ENCODE results near the gene ADD1.

Gene ADD1

GRCh38 chr4:2932951-2933565, 89.4 kb downstream of the ADD1 start:
- DNase-seq (ENCODE audit: low read depth), result no peak
- no peak for TF ChIP-seq CTCF (conservative IDR thresholded peaks at IDR 0.05; ENCODE audit: low read depth, low read length)
- H3K4me3 ChIP-seq (ENCODE audit: low read depth, low read length), result peak overlapping the region; percentile 89

- H3K4me3 ChIP-seq (ENCODE audit: low read depth, low read length), result peak overlapping the region; percentile 89
- no peak for TF ChIP-seq CTCF (conservative IDR thresholded peaks at IDR 0.05; ENCODE audit: low read depth, low read length)
- no peak for DNase-seq (ENCODE audit: low read depth)
Measured at GRCh38 chr4:2933566-2934076, 90.0 kb downstream of the ADD1 start.

DNA sequence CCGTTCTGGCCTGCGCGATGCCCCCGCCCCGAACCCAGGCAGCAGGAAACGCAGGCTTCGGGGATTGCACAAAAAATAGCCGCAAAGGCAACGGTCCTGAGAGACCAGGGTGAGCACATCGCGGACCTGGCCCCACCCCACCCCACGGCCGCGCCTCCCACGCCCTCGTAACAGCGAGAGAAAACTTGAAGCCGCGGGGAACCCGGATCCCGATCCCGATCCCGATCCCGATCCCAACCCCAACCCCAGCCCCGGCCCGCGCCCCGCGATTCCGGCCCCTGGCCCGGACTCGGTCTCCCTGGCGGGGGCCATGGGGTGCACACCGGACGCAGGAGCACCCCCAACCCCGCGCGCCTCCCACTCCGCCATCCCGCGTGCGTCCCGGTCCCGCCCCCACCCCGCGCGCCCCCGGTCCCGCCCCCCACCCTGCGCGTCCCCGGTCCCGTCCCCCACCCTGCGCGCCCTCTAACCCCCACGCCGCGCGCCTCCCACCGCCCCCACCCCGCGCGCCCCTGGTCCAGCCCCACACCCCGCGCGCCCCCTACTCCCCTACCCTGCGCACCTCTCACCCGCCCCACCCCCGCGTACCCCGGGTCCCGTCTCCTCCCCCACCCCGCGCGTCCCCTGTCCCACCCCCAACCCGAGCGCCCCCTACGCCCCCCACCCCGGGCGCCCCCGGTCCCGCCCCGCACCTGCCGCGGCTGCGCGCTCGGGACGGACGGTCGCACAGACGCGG, 90.6 kb downstream of the ADD1 start:
- DNase-seq (ENCODE audit: low read depth), result peak; percentile 49
- no peak for TF ChIP-seq CTCF (conservative IDR thresholded peaks at IDR 0.05; ENCODE audit: low read depth, low read length)
- H3K4me3 ChIP-seq (ENCODE audit: low read depth, low read length), result peak overlapping the region; percentile 89

DNA sequence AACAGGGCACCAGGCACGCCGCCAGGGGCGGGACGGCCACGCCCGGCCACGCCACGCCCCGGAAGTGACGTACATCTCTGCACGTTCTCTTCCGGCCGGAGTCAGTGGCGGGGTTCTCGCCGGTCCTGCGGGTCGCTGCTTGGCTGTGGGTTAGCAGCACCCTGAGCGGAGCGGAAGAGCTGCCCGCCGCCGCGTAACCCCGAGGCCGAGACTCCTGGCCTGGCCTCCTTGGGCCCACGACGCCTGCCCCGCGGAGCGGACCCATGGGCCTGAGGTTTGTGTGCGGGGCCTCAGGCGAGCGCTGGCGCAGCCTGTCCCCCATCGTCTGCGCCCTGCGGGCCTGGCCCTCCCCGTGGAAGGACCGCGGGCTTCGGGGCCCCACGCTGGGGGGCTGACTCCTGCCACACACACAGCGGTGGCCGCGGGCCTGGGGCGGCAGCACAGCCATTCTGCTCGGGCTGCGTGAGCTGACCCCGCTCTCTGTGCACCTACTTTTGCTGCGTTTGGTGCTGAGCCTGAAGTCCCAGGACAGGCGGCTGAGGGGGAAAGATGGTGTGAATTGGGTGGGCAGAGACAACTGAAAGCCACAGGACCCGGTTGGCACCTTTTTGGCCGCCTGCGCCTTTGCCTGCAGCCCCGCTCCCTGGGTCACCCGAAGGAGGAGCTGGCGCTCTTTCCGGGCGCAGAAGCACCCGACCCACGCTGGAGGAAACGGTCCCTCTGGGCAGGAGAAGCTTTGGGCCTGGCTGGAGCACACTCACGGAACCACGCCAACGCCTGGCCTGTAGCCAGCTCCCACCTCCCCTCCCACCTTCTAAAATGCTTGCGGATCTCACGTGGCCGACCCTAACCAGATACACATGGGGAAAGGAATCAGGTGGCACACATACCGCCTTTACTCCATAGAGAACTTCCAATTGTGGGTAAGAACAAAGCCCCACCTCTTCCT, 91.4 kb downstream of the ADD1 start:
- DNase-seq (ENCODE audit: low read depth), result peak; percentile 88
- H3K4me3 ChIP-seq (ENCODE audit: low read depth, low read length), result peak overlapping the region; percentile 89
- TF ChIP-seq CTCF (conservative IDR thresholded peaks at IDR 0.05; ENCODE audit: low read depth, low read length), result peak; percentile 28

DNA sequence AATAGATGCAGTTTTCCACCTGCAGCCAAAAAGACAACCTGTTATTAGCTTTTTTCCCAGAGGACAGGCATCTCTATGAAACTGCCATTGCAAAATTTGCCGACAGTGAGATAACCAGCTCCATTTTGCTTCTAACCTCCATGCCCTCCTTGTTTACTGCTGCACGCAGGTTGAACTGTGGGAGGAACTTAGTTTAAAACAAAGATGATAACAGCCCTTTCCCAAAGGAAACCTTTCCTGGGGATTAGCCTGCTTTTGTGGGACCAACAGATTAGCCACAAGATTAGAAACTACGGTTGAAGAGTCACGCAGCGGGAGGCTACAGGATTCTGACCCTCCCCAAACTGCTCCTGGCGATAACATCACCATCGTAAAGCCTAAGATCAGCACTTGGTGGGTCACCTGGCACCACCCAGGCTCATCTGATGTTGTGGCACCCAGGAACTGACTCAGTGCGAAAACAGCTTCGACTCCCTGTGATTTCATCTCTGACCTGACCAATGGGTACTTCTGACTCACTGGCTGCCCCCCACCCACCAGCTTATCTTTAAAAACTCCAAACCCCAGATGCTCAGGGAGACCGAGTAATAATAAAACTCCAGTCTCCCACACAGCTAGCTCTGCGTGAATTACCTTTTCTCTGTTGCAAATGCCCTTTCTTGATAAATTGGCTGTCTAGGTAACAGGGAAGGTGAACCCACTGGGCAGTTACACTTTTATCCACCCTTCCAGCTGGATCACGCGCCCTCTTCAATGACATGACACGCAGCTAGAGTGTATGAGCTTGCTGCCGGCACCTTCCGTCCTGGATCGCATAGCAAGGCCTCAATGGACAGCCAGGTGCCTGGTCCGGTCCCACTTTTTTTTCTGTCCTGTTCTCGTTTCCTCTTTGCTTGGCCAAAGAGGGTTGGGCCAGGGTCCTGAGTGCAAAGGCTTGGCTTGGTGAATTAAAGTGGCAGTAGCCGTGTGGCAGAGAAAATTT, 92.4 kb downstream of the ADD1 start:
- H3K4me3 ChIP-seq (ENCODE audit: low read depth, low read length), result peak overlapping the region; percentile 89
- no peak for TF ChIP-seq CTCF (conservative IDR thresholded peaks at IDR 0.05; ENCODE audit: low read depth, low read length)
- DNase-seq (ENCODE audit: low read depth), result peak; percentile 58

DNA sequence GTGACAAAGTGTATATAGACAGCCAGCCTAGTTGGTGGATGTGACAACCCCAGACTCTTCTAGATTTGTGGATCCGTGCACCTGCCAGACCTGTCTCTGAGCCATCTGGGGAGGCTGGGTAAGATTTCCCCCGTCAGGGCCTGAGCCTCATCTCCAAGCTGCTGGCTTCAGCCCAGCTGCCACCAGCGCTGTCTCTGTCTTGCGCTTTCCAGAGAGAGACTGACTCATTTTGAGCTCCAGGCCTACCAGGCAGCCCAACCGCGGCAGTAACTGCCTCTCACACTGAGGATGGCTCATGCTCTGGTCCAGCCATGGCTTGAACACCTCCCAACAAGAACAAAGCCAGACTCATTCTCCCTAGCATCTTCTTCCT, 93.1 kb downstream of the ADD1 start:
- no peak for TF ChIP-seq CTCF (conservative IDR thresholded peaks at IDR 0.05; ENCODE audit: low read depth, low read length)
- no peak overlapping the region for H3K4me3 ChIP-seq (ENCODE audit: low read depth, low read length)
- peak; percentile 71 for DNase-seq (ENCODE audit: low read depth)
